Measurements from ENCODE around the gene TTLL7.

DNA sequence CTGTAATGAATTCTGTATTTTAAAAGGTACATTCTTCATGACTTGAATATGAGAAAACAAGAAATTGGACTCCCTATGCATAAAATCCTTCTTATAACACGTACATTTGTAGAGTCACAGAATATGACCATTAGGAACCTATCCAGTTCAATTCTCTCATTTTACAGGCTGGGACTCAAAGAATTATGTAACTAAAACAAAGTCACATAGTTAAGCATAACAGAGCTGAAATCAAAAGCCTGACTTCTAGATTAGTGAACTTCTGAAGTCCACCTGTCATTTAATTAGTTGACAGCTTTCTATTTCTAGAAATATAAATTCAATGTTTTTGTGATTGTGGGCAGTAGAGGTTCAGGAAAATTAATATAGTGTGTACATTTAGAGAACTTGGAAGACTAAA lies 20.3 kb upstream of the TTLL7 start:
- TF ChIP-seq CTCF (IDR thresholded peaks at IDR 0.05) = no peak
- no peak for TF ChIP-seq EP300 (IDR thresholded peaks at IDR 0.05)
- TF ChIP-seq POLR2A (IDR thresholded peaks at IDR 0.05; ENCODE audit: low read depth) = no peak
- no peak for TF ChIP-seq POLR2AphosphoS5 (IDR thresholded peaks at IDR 0.05)
